A673 (cell line): Measurements from ENCODE around the gene DMKN. TPM values are rescaled to one million over a fixed set of nuclear protein-coding genes. Genes with fewer than 3 reads are reported as not detected.

Source experiments
- BruUV-seq: library from RNA; stranded (reverse); fragments of 400-500 nt; replicated peaks from 2 replicates; lab custom pipeline; 2021; lab: Mats Ljungman, UMichigan
- CTCF ChIA-PET: fragments of 300-600 bp; sonication (Branson Sonifier 250); formaldehyde crosslinking; loops from one replicate; lab custom pipeline; 2022; ENCODE audit warnings: antibody characterized with exemption; lab: Charles Lee
- POLR2A ChIA-PET: fragments of 300-600 bp; sonication (Branson Sonifier 250); formaldehyde crosslinking; loops from one replicate; lab custom pipeline; 2022; ENCODE audit warnings: antibody characterized with exemption; ENCODE audit not compliant: low non-redundant PET; lab: Charles Lee
- DNase-seq: peaks from one replicate; pipeline ENCODE4 v3.0.0-alpha.2; 2015; ENCODE audit warnings: low spot score
- H3K27ac ChIP-seq: fragments of 200-600 bp; sonication (generic); 2 replicates; pipeline ENCODE4 v1.5.1; 2016; ENCODE audit warnings: mixed run types, low read depth, mild to moderate bottlenecking, mixed read lengths, antibody characterized with exemption, low read length; ENCODE audit not compliant: poor library complexity, severe bottlenecking
- H3K27me3 ChIP-seq: fragments of 200-600 bp; sonication (generic); replicated peaks from 2 replicates; pipeline ENCODE4 v1.6.1; 2017; ENCODE audit warnings: mixed run types, low read depth, mild to moderate bottlenecking, mixed read lengths, antibody characterized with exemption, low read length; ENCODE audit not compliant: insufficient read depth, poor library complexity
- H3K36me3 ChIP-seq: fragments of 200-600 bp; sonication (generic); 2 replicates; pipeline ENCODE4 v1.6.1; 2016; ENCODE audit warnings: mixed run types, mild to moderate bottlenecking, mixed read lengths, antibody characterized with exemption, low read length; ENCODE audit not compliant: insufficient read depth, poor library complexity, severe bottlenecking
- H3K4me1 ChIP-seq: fragments of 200-600 bp; sonication (generic); 2 replicates; pipeline ENCODE4 v1.6.1; 2017; ENCODE audit warnings: mixed run types, mild to moderate bottlenecking, mixed read lengths, antibody characterized with exemption, low read length; ENCODE audit not compliant: insufficient read depth, poor library complexity, severe bottlenecking
- H3K4me3 ChIP-seq: fragments of 200-600 bp; sonication (generic); 2 replicates; pipeline ENCODE4 v1.5.1; 2016; ENCODE audit warnings: low read depth, mixed run types, mild to moderate bottlenecking, mixed read lengths, low read length; ENCODE audit not compliant: poor library complexity, severe bottlenecking
- H3K9me3 ChIP-seq: fragments of 200-600 bp; sonication (generic); 2 replicates; pipeline ENCODE4 v1.6.1; 2016; ENCODE audit warnings: mixed run types, low read depth, mild to moderate bottlenecking, mixed read lengths, antibody characterized with exemption, low read length; ENCODE audit not compliant: poor library complexity, severe bottlenecking
- EZH2 ChIP-seq: fragments of 200-600 bp; sonication (generic); IDR thresholded peaks from 2 replicates; pipeline ENCODE4 v1.6.1; 2017; ENCODE audit warnings: borderline replicate concordance, low read depth, mild to moderate bottlenecking, mixed read lengths, antibody characterized with exemption, low read length; ENCODE audit not compliant: poor library complexity, severe bottlenecking
- intact Hi-C: fragments of 100-400 bp; cut with micrococcal nuclease; formaldehyde crosslinking; loops from one replicate; pipeline ENCODE4 v1.10.0; 2022; ENCODE audit not compliant: unreplicated experiment
- total RNA-seq: library from RNA; stranded (reverse); gene quantifications from 2 replicates; pipeline ENCODE4 v1.2.3, GENCODE V29; 2021
- TF ChIP-seq, protein P1 (sequence below): fragments of 300-800, 200-600 bp; sonication (generic); conservative IDR thresholded peaks from 2 replicates; pipeline ENCODE4 v1.5.1; 2017; ENCODE audit warnings: low read depth, mild to moderate bottlenecking, antibody characterized with exemption, low read length, moderate library complexity, mixed read lengths

Gene DMKN
- total RNA-seq, 1 experiment from 2014 or later, result not detected

DNA sequence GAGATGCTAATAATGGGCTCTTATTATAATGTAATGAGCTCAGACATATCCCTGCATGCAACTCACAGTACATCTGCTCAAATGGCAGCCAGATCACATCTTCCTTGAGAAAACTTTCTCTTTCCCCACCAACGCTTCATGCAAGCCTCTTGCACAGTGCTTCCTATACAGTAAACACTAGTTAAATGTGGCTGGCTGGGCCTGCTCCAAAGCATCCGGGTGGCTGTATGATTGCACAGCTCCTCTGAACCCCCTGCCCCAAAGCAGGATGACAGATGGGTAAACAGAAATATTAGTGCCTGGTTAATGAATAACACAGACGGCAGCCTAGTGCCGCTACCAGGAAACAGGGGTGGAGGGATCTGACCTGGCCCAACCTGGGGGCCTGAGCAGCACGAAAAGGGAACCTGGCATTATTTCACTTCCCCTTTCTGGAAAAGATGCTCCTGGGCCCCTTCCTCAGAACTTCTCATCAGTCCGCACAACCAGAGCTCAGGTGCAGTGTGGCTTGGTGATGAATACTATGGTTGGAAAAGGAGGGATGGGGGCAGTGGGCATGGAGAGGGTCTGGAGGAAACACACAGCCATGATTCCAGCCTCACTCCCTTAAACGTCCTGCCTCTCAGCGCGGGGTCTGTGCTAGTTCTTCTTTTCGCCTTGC, 54.6 kb downstream of the DMKN start:
- Histone ChIP-seq H3K9me3 (no peaks in the 10 kb centered on the region), H3K4me1 (no peaks in the 10 kb centered on the region), H3K4me3 (no peak overlapping the region), H3K36me3 (no peaks in the 10 kb centered on the region), H3K27ac (no peak overlapping the region), H3K27me3 (no peaks in the 10 kb centered on the region)
- no peak for DNase-seq
- ChIA-PET POLR2A (no interaction called here), CTCF (no interaction called here)
- intact Hi-C loops, result no loop called here
- TF ChIP-seq, protein P1, sequence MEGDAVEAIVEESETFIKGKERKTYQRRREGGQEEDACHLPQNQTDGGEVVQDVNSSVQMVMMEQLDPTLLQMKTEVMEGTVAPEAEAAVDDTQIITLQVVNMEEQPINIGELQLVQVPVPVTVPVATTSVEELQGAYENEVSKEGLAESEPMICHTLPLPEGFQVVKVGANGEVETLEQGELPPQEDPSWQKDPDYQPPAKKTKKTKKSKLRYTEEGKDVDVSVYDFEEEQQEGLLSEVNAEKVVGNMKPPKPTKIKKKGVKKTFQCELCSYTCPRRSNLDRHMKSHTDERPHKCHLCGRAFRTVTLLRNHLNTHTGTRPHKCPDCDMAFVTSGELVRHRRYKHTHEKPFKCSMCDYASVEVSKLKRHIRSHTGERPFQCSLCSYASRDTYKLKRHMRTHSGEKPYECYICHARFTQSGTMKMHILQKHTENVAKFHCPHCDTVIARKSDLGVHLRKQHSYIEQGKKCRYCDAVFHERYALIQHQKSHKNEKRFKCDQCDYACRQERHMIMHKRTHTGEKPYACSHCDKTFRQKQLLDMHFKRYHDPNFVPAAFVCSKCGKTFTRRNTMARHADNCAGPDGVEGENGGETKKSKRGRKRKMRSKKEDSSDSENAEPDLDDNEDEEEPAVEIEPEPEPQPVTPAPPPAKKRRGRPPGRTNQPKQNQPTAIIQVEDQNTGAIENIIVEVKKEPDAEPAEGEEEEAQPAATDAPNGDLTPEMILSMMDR, result no peak
- no peak for TF ChIP-seq EZH2
- BruUV-seq, result no TSS peak

DNA sequence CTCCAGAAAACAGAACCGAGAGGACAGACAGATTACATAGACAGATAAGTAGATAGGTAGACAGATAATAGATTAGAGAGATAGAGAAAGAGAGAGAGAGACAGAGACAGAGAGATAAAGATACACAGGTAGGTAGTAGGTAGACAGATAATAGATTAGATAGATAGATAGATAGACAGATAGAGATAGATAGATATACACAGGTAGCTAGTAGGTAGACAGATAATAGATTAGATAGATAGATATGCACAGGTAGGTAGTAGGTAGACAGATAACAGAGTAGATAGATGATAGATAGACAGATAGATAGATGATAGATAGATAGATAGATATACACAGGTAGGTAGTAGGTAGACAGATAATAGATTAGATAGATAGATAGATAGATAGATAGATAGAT, 55.3 kb downstream of the DMKN start:
- CTCF ChIA-PET, result no interaction called here
- no TSS peak for BruUV-seq

DNA sequence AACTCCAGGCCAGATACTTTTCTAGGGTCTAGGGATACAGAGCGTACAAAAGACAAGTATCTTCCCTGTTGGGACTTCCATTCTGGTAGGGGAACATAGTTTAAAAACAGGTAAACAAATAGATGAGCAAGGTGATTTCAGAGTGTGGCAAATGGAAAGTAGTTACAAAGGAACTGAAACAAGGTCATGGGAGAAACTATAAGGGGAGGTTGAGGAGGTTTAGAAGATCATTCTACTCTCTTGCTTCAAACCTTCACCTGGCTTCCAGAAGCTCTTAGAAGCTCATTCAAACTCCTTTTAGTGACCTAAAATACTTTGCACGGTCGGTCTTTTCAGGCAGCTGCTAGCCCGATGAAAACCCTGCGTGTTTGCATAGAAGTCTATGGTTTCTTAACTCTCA, 56.3 kb downstream of the DMKN start:
- no peak for TF ChIP-seq EZH2
- TF ChIP-seq, protein P1, result no peak
- no peak overlapping the region for H3K27ac ChIP-seq
- intact Hi-C loops, result no loop called here
- H3K9me3 ChIP-seq, result no peaks in the 10 kb centered on the region
- no peaks in the 10 kb centered on the region for H3K4me1 ChIP-seq
- no TSS peak for BruUV-seq
- CTCF ChIA-PET, result no interaction called here
- H3K36me3 ChIP-seq, result no peaks in the 10 kb centered on the region
- POLR2A ChIA-PET, result no interaction called here
- no peak for DNase-seq
- no peak overlapping the region for H3K4me3 ChIP-seq
- no peaks in the 10 kb centered on the region for H3K27me3 ChIP-seq

More for the DNA sequence above, 55.3 kb downstream of the DMKN start:
- Histone ChIP-seq H3K36me3 (no peaks in the 10 kb centered on the region), H3K27me3 (no peaks in the 10 kb centered on the region), H3K4me1 (no peaks in the 10 kb centered on the region), H3K27ac (no peak overlapping the region), H3K9me3 (no peaks in the 10 kb centered on the region), H3K4me3 (no peak overlapping the region)
- POLR2A ChIA-PET, result no interaction called here
- no peak for DNase-seq
- no peak for TF ChIP-seq EZH2
- TF ChIP-seq, protein P1, result no peak
- intact Hi-C loops, result no loop called here
